Measurements from ENCODE around the gene LYRM4.

Gene LYRM4

GRCh38 chr6:5241252-5241651 is 19.5 kb downstream of the LYRM4 start:
- no peak for DNase-seq

GRCh38 chr6:5238336-5238735 is 22.4 kb downstream of the LYRM4 start:
- no peak for DNase-seq

GRCh38 chr6:5237805-5238204 is 22.9 kb downstream of the LYRM4 start:
- DNase-seq = no peak

GRCh38 chr6:5235830-5236229 is 24.9 kb downstream of the LYRM4 start:
- no peak for DNase-seq

GRCh38 chr6:5234874-5235273 is 25.9 kb downstream of the LYRM4 start:
- DNase-seq = no peak

- no peak for DNase-seq
Observed at GRCh38 chr6:5231289-5231688, 29.5 kb downstream of the LYRM4 start.

GRCh38 chr6:5230081-5230480 is 30.7 kb downstream of the LYRM4 start:
- DNase-seq = no peak

- no peak for DNase-seq
Observed at GRCh38 chr6:5229356-5229755, 31.4 kb downstream of the LYRM4 start.

GRCh38 chr6:5223309-5223708 is 37.4 kb downstream of the LYRM4 start:
- DNase-seq = no peak

GRCh38 chr6:5220443-5220842 is 40.3 kb downstream of the LYRM4 start:
- no peak for DNase-seq

GRCh38 chr6:5219011-5219691 is 41.6 kb downstream of the LYRM4 start:
- DNase-seq = no peak

- DNase-seq = no peak
Observed at GRCh38 chr6:5217356-5217755, 43.4 kb downstream of the LYRM4 start.

- no peak for DNase-seq
Observed at GRCh38 chr6:5215799-5216198, 45.0 kb downstream of the LYRM4 start.

GRCh38 chr6:5215159-5215558 is 45.6 kb downstream of the LYRM4 start:
- no peak for DNase-seq

GRCh38 chr6:5214570-5215052 is 46.1 kb downstream of the LYRM4 start:
- no peak for DNase-seq

GRCh38 chr6:5213836-5214235 is 46.9 kb downstream of the LYRM4 start:
- DNase-seq = no peak

- no peak for DNase-seq
Observed at GRCh38 chr6:5211492-5211891, 49.3 kb downstream of the LYRM4 start.

GRCh38 chr6:5208471-5208971 is 52.2 kb downstream of the LYRM4 start:
- DNase-seq = no peak

- DNase-seq = no peak
Observed at GRCh38 chr6:5208057-5208456, 52.7 kb downstream of the LYRM4 start.

GRCh38 chr6:5206920-5207561 is 53.7 kb downstream of the LYRM4 start:
- no peak for DNase-seq

- no peak for DNase-seq
Observed at GRCh38 chr6:5205877-5206850, 54.6 kb downstream of the LYRM4 start.

- DNase-seq = no peak
Observed at GRCh38 chr6:5205035-5205507, 55.7 kb downstream of the LYRM4 start.

GRCh38 chr6:5204376-5204775 is 56.4 kb downstream of the LYRM4 start:
- no peak for DNase-seq

Measured in activated CD4-positive, alpha-beta T cell treated with anti-CD3 and anti-CD28 coated beads, Interleukin-2, amount 50 U/mL, for 4 hours (primary cell).